ENCODE measurements around the gene ALKBH5.

The ALKBH5 gene

GRCh38 chr17:18246880-18247612 lies 63.4 kb downstream of the ALKBH5 start:
- Histone ChIP-seq H4K20me1 (ENCODE audit: control insufficient read depth, insufficient read depth, low read depth, low read length) (no peaks in the 10 kb centered on the region), H3K79me2 (ENCODE audit: control insufficient read depth, low read length) (no peaks in the 10 kb centered on the region), H3K9me2 (replicated peaks; ENCODE audit: control insufficient read depth, low read length) (no peaks in the 10 kb centered on the region), H3K9me3 (ENCODE audit: control insufficient read depth, insufficient read depth, low read length) (no peaks in the 10 kb centered on the region), H3K36me3 (ENCODE audit: control insufficient read depth, low read length) (peaks cover 54% of the 10 kb centered on the region), H3K4me2 (ENCODE audit: low read length) (no peak overlapping the region), H3K27me3 (ENCODE audit: control insufficient read depth, low read length) (no peaks in the 10 kb centered on the region), H3K4me3 (ENCODE audit: low read length) (no peak overlapping the region), H3F3A (ENCODE audit: control insufficient read depth, insufficient read depth) (peaks cover 5% of the 10 kb centered on the region; the same call in 1 of the 2 replicates), H3K27ac (ENCODE audit: low read depth, low read length) (no peak overlapping the region), H3K4me1 (ENCODE audit: control insufficient read depth, low read length) (peaks cover 3% of the 10 kb centered on the region; the same call in 1 of the 2 replicates)
- no peak for TF ChIP-seq CTCF (IDR thresholded peaks at IDR 0.05; ENCODE audit: low read depth, low read length, poor library complexity, severe bottlenecking)
- TF ChIP-seq EZH2phosphoT487 (IDR thresholded peaks at IDR 0.05; ENCODE audit: borderline replicate concordance, low read length), result no peak

- H4K20me1 ChIP-seq (ENCODE audit: control insufficient read depth, insufficient read depth, low read depth, low read length), result no peaks in the 10 kb centered on the region
- H3K4me2 ChIP-seq (ENCODE audit: low read length), result no peak overlapping the region
- peaks cover 3% of the 10 kb centered on the region; the same call in 1 of the 2 replicates for H3K4me1 ChIP-seq (ENCODE audit: control insufficient read depth, low read length)
- TF ChIP-seq CTCF (IDR thresholded peaks at IDR 0.05; ENCODE audit: low read depth, low read length, poor library complexity, severe bottlenecking), result no peak
- no peak for TF ChIP-seq EZH2phosphoT487 (IDR thresholded peaks at IDR 0.05; ENCODE audit: borderline replicate concordance, low read length)
- H3K36me3 ChIP-seq (ENCODE audit: control insufficient read depth, low read length), result peaks cover 60% of the 10 kb centered on the region
- H3K9me3 ChIP-seq (ENCODE audit: control insufficient read depth, insufficient read depth, low read length), result no peaks in the 10 kb centered on the region
- H3K4me3 ChIP-seq (ENCODE audit: low read length), result no peak overlapping the region
- H3K27me3 ChIP-seq (ENCODE audit: control insufficient read depth, low read length), result no peaks in the 10 kb centered on the region
- H3K79me2 ChIP-seq (ENCODE audit: control insufficient read depth, low read length), result no peaks in the 10 kb centered on the region
- H3F3A ChIP-seq (ENCODE audit: control insufficient read depth, insufficient read depth), result peaks cover 5% of the 10 kb centered on the region; the same call in 1 of the 2 replicates
- H3K9me2 ChIP-seq (replicated peaks; ENCODE audit: control insufficient read depth, low read length), result no peaks in the 10 kb centered on the region
- H3K27ac ChIP-seq (ENCODE audit: low read depth, low read length), result no peak overlapping the region
Observed at GRCh38 chr17:18247613-18248001, 64.0 kb downstream of the ALKBH5 start.

- Histone ChIP-seq H3K4me2 (ENCODE audit: low read length) (no peak overlapping the region), H3K79me2 (ENCODE audit: control insufficient read depth, low read length) (no peaks in the 10 kb centered on the region), H3F3A (ENCODE audit: control insufficient read depth, insufficient read depth) (peaks cover 5% of the 10 kb centered on the region; the same call in 1 of the 2 replicates), H3K4me3 (ENCODE audit: low read length) (no peak overlapping the region), H3K9me2 (replicated peaks; ENCODE audit: control insufficient read depth, low read length) (no peaks in the 10 kb centered on the region), H3K27ac (ENCODE audit: low read depth, low read length) (no peak overlapping the region), H4K20me1 (ENCODE audit: control insufficient read depth, insufficient read depth, low read depth, low read length) (no peaks in the 10 kb centered on the region), H3K27me3 (ENCODE audit: control insufficient read depth, low read length) (no peaks in the 10 kb centered on the region), H3K4me1 (ENCODE audit: control insufficient read depth, low read length) (peaks cover 3% of the 10 kb centered on the region; the same call in 1 of the 2 replicates), H3K9me3 (ENCODE audit: control insufficient read depth, insufficient read depth, low read length) (no peaks in the 10 kb centered on the region), H3K36me3 (ENCODE audit: control insufficient read depth, low read length) (peaks cover 62% of the 10 kb centered on the region)
- no peak for TF ChIP-seq EZH2phosphoT487 (IDR thresholded peaks at IDR 0.05; ENCODE audit: borderline replicate concordance, low read length)
- peak; percentile 79 for TF ChIP-seq CTCF (IDR thresholded peaks at IDR 0.05; ENCODE audit: low read depth, low read length, poor library complexity, severe bottlenecking)
Observed at GRCh38 chr17:18248300-18248731, 64.7 kb downstream of the ALKBH5 start.
